ENCODE data around the gene PLA2G4E. TPM values are rescaled to one million over a fixed set of nuclear protein-coding genes. Genes with fewer than 3 reads are reported as not detected.

PLA2G4E gene
- total RNA-seq, 4 donors from 2014 or later = 0.08 to 0.67 TPM; not detected in 2

GRCh38 chr15:42059661-42060476, 39.0 kb upstream of the PLA2G4E start:
- ATAC-seq = no peak
- Histone ChIP-seq H3K9me3 (no peaks in the 10 kb centered on the region), H3K27me3 (peaks cover 16% of the 10 kb centered on the region), H3K4me1 (peaks cover 0 to 9% (median 0%) of the 10 kb centered on the region in 3 donors), H3K27ac (no peak overlapping the region), H3K4me3 (no peak overlapping the region), H3K36me3 (no peaks in the 10 kb centered on the region)
- TF ChIP-seq POLR2A (IDR thresholded peaks at IDR 0.05) (no peak), POLR2AphosphoS5 (IDR thresholded peaks at IDR 0.05) (no peak), CTCF (IDR thresholded peaks at IDR 0.05) (peak in 3 of 4 experiments; percentile 63 to 84 (median 79))
- WGBS, 2 donors (ENCODE audit: low coverage in 1 of 2) = 34 to 50% methylated on average over 9 to 12 of the region's 14 CpGs

GRCh38 chr15:42058791-42059190, 37.9 kb upstream of the PLA2G4E start:
- no peak for ATAC-seq
- no peaks in the 10 kb centered on the region for H3K36me3 ChIP-seq
- 38 to 52% methylated on average over 3 of the region's 3 CpGs for WGBS, 2 donors (ENCODE audit: low coverage in 1 of 2)
- H3K9me3 ChIP-seq = no peaks in the 10 kb centered on the region
- H3K4me3 ChIP-seq = no peak overlapping the region
- H3K4me1 ChIP-seq = peaks cover 0 to 9% (median 0%) of the 10 kb centered on the region in 3 donors
- no peak overlapping the region for H3K27ac ChIP-seq
- TF ChIP-seq POLR2A (IDR thresholded peaks at IDR 0.05) (no peak), POLR2AphosphoS5 (IDR thresholded peaks at IDR 0.05) (no peak), CTCF (IDR thresholded peaks at IDR 0.05) (no peak), EP300 (IDR thresholded peaks at IDR 0.05) (no peak)
- peaks cover 16% of the 10 kb centered on the region for H3K27me3 ChIP-seq

- no peaks in the 10 kb centered on the region for H3K9me3 ChIP-seq
- TF ChIP-seq POLR2AphosphoS5 (IDR thresholded peaks at IDR 0.05) (no peak), POLR2A (IDR thresholded peaks at IDR 0.05) (no peak), EP300 (IDR thresholded peaks at IDR 0.05) (no peak), CTCF (IDR thresholded peaks at IDR 0.05) (no peak)
- H3K4me3 ChIP-seq = no peak overlapping the region
- H3K27ac ChIP-seq = no peak overlapping the region
- WGBS, 2 donors (ENCODE audit: low coverage in 1 of 2) = 76 to 80% methylated on average over 1 to 6 of the region's 6 CpGs
- H3K4me1 ChIP-seq = peaks cover 0 to 9% (median 0%) of the 10 kb centered on the region in 3 donors
- H3K36me3 ChIP-seq = no peaks in the 10 kb centered on the region
- no peak for ATAC-seq
- H3K27me3 ChIP-seq = peaks cover 16% of the 10 kb centered on the region
Observed at GRCh38 chr15:42057799-42058646, 37.2 kb upstream of the PLA2G4E start.

GRCh38 chr15:42056934-42057798, 36.3 kb upstream of the PLA2G4E start:
- Histone ChIP-seq H3K4me1 (peaks cover 0 to 9% (median 0%) of the 10 kb centered on the region in 3 donors), H3K4me3 (peak overlapping the region in 1 of 2 donors; percentile 28), H3K36me3 (no peaks in the 10 kb centered on the region), H3K9me3 (no peaks in the 10 kb centered on the region), H3K27ac (no peak overlapping the region), H3K27me3 (peaks cover 16% of the 10 kb centered on the region)
- WGBS, 2 donors (ENCODE audit: low coverage in 1 of 2) = 15 to 16% methylated on average over 7 to 10 of the region's 37 CpGs
- TF ChIP-seq EP300 (IDR thresholded peaks at IDR 0.05) (no peak), POLR2AphosphoS5 (IDR thresholded peaks at IDR 0.05) (no peak), CTCF (IDR thresholded peaks at IDR 0.05) (peak in 3 of 4 experiments; percentile 24 to 61 (median 45))
- peak; percentile 65 for ATAC-seq
